Measurements from ENCODE around the gene PIK3R6.

Gene PIK3R6

DNA sequence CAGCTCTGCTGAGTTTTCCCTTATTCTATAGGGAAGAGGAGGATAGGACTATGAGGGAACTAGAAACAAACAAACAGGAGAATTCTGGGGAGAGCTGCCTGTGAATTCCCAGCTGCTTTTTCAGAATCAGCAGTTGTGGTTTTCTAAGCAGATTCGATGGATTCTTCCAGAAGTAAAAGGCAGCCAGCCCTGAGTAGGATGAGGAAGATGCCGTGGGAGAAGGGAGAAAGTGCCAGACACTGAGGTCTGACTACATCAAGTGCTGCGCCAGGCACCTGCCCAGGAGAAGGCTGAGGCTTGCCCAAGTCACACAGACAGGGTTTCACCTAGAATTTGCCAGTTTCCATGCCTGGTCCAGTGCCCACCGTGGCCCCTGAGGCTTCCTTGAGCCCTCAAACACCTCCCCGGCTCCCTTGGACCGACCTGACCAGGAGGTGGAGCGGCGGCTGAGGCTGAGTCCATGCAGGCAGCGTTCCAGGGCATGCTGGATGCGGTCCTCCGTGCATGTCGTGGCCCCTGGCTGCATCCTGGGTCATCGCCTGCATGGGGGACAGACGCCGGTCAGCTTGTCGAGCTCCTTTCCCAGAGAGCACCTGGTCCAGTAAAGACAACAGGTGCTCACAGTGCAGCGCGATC is 43.6 kb upstream of the PIK3R6 start:
- Histone ChIP-seq H3K36me3 (ENCODE audit: insufficient read depth, low read length) (no peaks in the 10 kb centered on the region), H3K79me2 (ENCODE audit: insufficient read depth, low read length) (no peaks in the 10 kb centered on the region), H4K20me1 (ENCODE audit: insufficient read depth, low read length) (no peaks in the 10 kb centered on the region), H3F3A (ENCODE audit: insufficient read depth, low read length) (no peaks in the 10 kb centered on the region), H3K27ac (ENCODE audit: low read depth, low read length, poor library complexity, severe bottlenecking) (no peak overlapping the region), H2AFZ (ENCODE audit: low read length) (no peak overlapping the region), H3K9ac (ENCODE audit: low read length) (no peak overlapping the region), H3K4me2 (ENCODE audit: low read length) (no peak overlapping the region), H3K4me3 (ENCODE audit: low read depth, low read length, poor library complexity, severe bottlenecking) (no peak overlapping the region), H3K4me1 (ENCODE audit: insufficient read depth, low read length, severe bottlenecking) (no peaks in the 10 kb centered on the region), H3K27me3 (ENCODE audit: insufficient read depth, low read length) (no peaks in the 10 kb centered on the region), H3K9me2 (ENCODE audit: low read depth, low read length) (no peaks in the 10 kb centered on the region), H3K9me3 (ENCODE audit: low read length) (no peaks in the 10 kb centered on the region)
- TF ChIP-seq EZH2 (IDR thresholded peaks at IDR 0.05; ENCODE audit: borderline replicate concordance, low read length) = no peak
- TF ChIP-seq, protein P1, sequence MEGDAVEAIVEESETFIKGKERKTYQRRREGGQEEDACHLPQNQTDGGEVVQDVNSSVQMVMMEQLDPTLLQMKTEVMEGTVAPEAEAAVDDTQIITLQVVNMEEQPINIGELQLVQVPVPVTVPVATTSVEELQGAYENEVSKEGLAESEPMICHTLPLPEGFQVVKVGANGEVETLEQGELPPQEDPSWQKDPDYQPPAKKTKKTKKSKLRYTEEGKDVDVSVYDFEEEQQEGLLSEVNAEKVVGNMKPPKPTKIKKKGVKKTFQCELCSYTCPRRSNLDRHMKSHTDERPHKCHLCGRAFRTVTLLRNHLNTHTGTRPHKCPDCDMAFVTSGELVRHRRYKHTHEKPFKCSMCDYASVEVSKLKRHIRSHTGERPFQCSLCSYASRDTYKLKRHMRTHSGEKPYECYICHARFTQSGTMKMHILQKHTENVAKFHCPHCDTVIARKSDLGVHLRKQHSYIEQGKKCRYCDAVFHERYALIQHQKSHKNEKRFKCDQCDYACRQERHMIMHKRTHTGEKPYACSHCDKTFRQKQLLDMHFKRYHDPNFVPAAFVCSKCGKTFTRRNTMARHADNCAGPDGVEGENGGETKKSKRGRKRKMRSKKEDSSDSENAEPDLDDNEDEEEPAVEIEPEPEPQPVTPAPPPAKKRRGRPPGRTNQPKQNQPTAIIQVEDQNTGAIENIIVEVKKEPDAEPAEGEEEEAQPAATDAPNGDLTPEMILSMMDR (IDR thresholded peaks at IDR 0.05; ENCODE audit: low read length) = no peak

DNA sequence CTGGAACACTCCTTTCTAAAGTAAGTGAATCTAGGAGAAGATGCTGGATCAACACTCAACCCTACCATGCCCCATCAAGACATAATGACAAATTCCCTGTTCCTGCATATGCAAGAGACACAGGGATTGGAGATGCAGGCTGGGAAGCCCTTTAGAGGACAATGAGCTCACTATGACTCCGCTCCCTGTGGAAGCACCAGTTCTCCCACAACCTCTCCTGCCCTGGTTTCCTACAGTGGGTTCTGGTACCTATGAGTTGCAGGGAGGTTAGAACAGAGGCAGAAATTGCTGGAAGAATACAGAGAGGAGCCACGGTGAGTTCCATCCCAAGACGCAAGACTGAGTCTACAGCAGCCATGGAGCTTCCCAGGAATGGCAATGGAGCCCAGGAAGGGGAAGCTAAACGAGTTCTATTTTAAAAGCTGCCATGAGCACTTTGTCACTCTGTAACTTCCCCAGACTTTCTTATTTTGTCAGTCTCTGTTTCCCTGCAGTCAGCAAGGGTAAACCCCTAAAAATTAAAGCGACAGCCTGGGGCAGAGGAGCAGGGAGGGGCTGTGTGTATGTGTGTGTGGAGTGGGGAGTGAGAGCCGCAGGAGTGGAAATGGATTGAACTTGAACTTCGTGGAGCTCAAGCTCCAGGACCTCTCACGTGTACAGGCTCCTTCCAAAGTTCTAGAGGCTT is 42.3 kb upstream of the PIK3R6 start:
- Histone ChIP-seq H3K27me3 (ENCODE audit: insufficient read depth, low read length) (no peaks in the 10 kb centered on the region), H3K9ac (ENCODE audit: low read length) (no peak overlapping the region), H3F3A (ENCODE audit: insufficient read depth, low read length) (no peaks in the 10 kb centered on the region), H3K27ac (ENCODE audit: low read depth, low read length, poor library complexity, severe bottlenecking) (no peak overlapping the region), H4K20me1 (ENCODE audit: insufficient read depth, low read length) (no peaks in the 10 kb centered on the region), H3K4me2 (ENCODE audit: low read length) (no peak overlapping the region), H3K79me2 (ENCODE audit: insufficient read depth, low read length) (no peaks in the 10 kb centered on the region), H3K36me3 (ENCODE audit: insufficient read depth, low read length) (no peaks in the 10 kb centered on the region), H3K4me1 (ENCODE audit: insufficient read depth, low read length, severe bottlenecking) (no peaks in the 10 kb centered on the region), H3K4me3 (ENCODE audit: low read depth, low read length, poor library complexity, severe bottlenecking) (no peak overlapping the region), H2AFZ (ENCODE audit: low read length) (no peak overlapping the region), H3K9me3 (ENCODE audit: low read length) (no peaks in the 10 kb centered on the region), H3K9me2 (ENCODE audit: low read depth, low read length) (no peaks in the 10 kb centered on the region)
- TF ChIP-seq, protein P1 (IDR thresholded peaks at IDR 0.05; ENCODE audit: low read length) = no peak
- TF ChIP-seq EZH2 (IDR thresholded peaks at IDR 0.05; ENCODE audit: borderline replicate concordance, low read length) = no peak

DNA sequence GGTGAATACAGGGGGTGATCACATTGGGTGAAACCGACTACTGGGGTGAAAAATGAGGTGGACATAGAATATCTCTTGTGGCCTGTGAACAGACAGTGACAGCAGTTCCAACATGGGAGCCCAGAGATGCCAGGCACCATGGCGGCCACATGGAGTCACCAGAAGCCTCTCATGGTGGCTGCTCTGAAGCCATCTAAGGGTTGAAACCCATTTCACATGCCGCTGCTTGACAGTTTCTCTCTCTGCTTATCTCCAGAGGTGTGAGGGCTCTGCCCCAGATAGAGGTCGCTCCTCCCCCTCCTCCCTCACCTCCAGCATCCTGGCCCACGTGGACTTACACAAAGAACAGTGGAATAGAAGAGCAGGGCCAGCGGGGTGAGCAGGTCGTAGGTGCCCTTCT is 37.9 kb upstream of the PIK3R6 start:
- H3K4me1 ChIP-seq (ENCODE audit: insufficient read depth, low read length, severe bottlenecking) = peaks cover 10% of the 10 kb centered on the region
- H3K4me3 ChIP-seq (ENCODE audit: low read depth, low read length, poor library complexity, severe bottlenecking) = no peak overlapping the region
- no peaks in the 10 kb centered on the region for H3K36me3 ChIP-seq (ENCODE audit: insufficient read depth, low read length)
- no peaks in the 10 kb centered on the region for H3K9me3 ChIP-seq (ENCODE audit: low read length)
- H3K79me2 ChIP-seq (ENCODE audit: insufficient read depth, low read length) = no peaks in the 10 kb centered on the region
- H4K20me1 ChIP-seq (ENCODE audit: insufficient read depth, low read length) = no peaks in the 10 kb centered on the region
- TF ChIP-seq, protein P1 (IDR thresholded peaks at IDR 0.05; ENCODE audit: low read length) = no peak
- TF ChIP-seq EZH2 (IDR thresholded peaks at IDR 0.05; ENCODE audit: borderline replicate concordance, low read length) = no peak
- no peak overlapping the region for H3K4me2 ChIP-seq (ENCODE audit: low read length)
- no peak overlapping the region for H2AFZ ChIP-seq (ENCODE audit: low read length)
- no peak overlapping the region for H3K27ac ChIP-seq (ENCODE audit: low read depth, low read length, poor library complexity, severe bottlenecking)
- H3K9ac ChIP-seq (ENCODE audit: low read length) = no peak overlapping the region
- no peaks in the 10 kb centered on the region for H3F3A ChIP-seq (ENCODE audit: insufficient read depth, low read length)
- no peaks in the 10 kb centered on the region for H3K9me2 ChIP-seq (ENCODE audit: low read depth, low read length)
- H3K27me3 ChIP-seq (ENCODE audit: insufficient read depth, low read length) = no peaks in the 10 kb centered on the region; the same call in 1 of the 2 replicates

All from OCI-LY1 (cell line).